ENCODE data around the gene LAPTM5.
A peak's percentile ranks its signal among the peaks of the same experiment; 100 is the strongest.

LAPTM5 gene

GRCh38 chr1:30744060-30744756 is 13.4 kb downstream of the LAPTM5 start:
- TF ChIP-seq MYC (IDR thresholded peaks at IDR 0.05; ENCODE audit: low read depth, low read length): no peak
- TF ChIP-seq MAX (IDR thresholded peaks at IDR 0.05; ENCODE audit: low read depth, low read length): no peak
- no peak for TF ChIP-seq CTCF (IDR thresholded peaks at IDR 0.05; ENCODE audit: low read depth, low read length)
- TF ChIP-seq POLR2A (IDR thresholded peaks at IDR 0.05; ENCODE audit: extremely low read depth, insufficient read length): no peak
- no peak overlapping the region for H3K4me3 ChIP-seq (ENCODE audit: low read depth, low read length)

GRCh38 chr1:30743584-30744059 is 14.0 kb downstream of the LAPTM5 start:
- TF ChIP-seq CTCF (IDR thresholded peaks at IDR 0.05; ENCODE audit: low read depth, low read length): no peak
- no peak overlapping the region for H3K4me3 ChIP-seq (ENCODE audit: low read depth, low read length)
- DNase-seq (ENCODE audit: low read depth): no peak

More at GRCh38 chr1:30744060-30744756, 13.4 kb downstream of the LAPTM5 start:
- no peak for DNase-seq (ENCODE audit: low read depth)

- no peak overlapping the region for H3K4me3 ChIP-seq (ENCODE audit: low read depth, low read length)
- no peak for DNase-seq (ENCODE audit: low read depth)
- no peak for TF ChIP-seq MAX (IDR thresholded peaks at IDR 0.05; ENCODE audit: low read depth, low read length)
- no peak for TF ChIP-seq MYC (IDR thresholded peaks at IDR 0.05; ENCODE audit: low read depth, low read length)
- TF ChIP-seq CTCF (IDR thresholded peaks at IDR 0.05; ENCODE audit: low read depth, low read length): no peak
- TF ChIP-seq POLR2A (IDR thresholded peaks at IDR 0.05; ENCODE audit: extremely low read depth, insufficient read length): no peak
Measured at GRCh38 chr1:30742963-30743559, 14.5 kb downstream of the LAPTM5 start.

- TF ChIP-seq POLR2A (IDR thresholded peaks at IDR 0.05; ENCODE audit: extremely low read depth, insufficient read length) (no peak), MAX (IDR thresholded peaks at IDR 0.05; ENCODE audit: low read depth, low read length) (no peak), MYC (IDR thresholded peaks at IDR 0.05; ENCODE audit: low read depth, low read length) (no peak), CTCF (IDR thresholded peaks at IDR 0.05; ENCODE audit: low read depth, low read length) (no peak)
- H3K4me3 ChIP-seq (ENCODE audit: low read depth, low read length): no peak overlapping the region
- DNase-seq (ENCODE audit: low read depth): no peak
Measured at GRCh38 chr1:30742300-30742962, 15.1 kb downstream of the LAPTM5 start.

- no peak for TF ChIP-seq POLR2A (IDR thresholded peaks at IDR 0.05; ENCODE audit: extremely low read depth, insufficient read length)
- no peak for TF ChIP-seq MYC (IDR thresholded peaks at IDR 0.05; ENCODE audit: low read depth, low read length)
- no peak for TF ChIP-seq MAX (IDR thresholded peaks at IDR 0.05; ENCODE audit: low read depth, low read length)
- no peak for TF ChIP-seq CTCF (IDR thresholded peaks at IDR 0.05; ENCODE audit: low read depth, low read length)
- DNase-seq (ENCODE audit: low read depth): peak; percentile 66
- no peak overlapping the region for H3K4me3 ChIP-seq (ENCODE audit: low read depth, low read length)
Measured at GRCh38 chr1:30741239-30741894, 16.2 kb downstream of the LAPTM5 start.
